HG03175 (cell line): ENCODE measurements around the gene CSNK1D.
"Not testable (repeated sequence)": the region's sequence is repeated elsewhere in the genome, so short reads cannot be mapped to it uniquely, and the experiment has no call there.

ENCODE experiments used
- ATAC-seq: cut with Tn5 transposase; IDR thresholded peaks from one replicate; pipeline ENCODE4 v1.9.1; 2021; ENCODE audit warnings: mild to moderate bottlenecking, moderate library complexity; ENCODE audit not compliant: unreplicated experiment

The CSNK1D gene

GRCh38 chr17:82254096-82254495, 19.4 kb downstream of the CSNK1D start:
- ATAC-seq, result not testable (repeated sequence)

- no peak for ATAC-seq
Measured at GRCh38 chr17:82253179-82253544, 20.3 kb downstream of the CSNK1D start.

GRCh38 chr17:82252511-82253178, 20.9 kb downstream of the CSNK1D start:
- no peak for ATAC-seq

- no peak for ATAC-seq
Measured at GRCh38 chr17:82250868-82251500, 22.5 kb downstream of the CSNK1D start.

GRCh38 chr17:82249896-82250581, 23.5 kb downstream of the CSNK1D start:
- no peak for ATAC-seq

GRCh38 chr17:82248815-82249674, 24.5 kb downstream of the CSNK1D start:
- no peak for ATAC-seq

GRCh38 chr17:82247856-82248671, 25.4 kb downstream of the CSNK1D start:
- no peak for ATAC-seq

GRCh38 chr17:82247182-82247823, 26.2 kb downstream of the CSNK1D start:
- ATAC-seq, result no peak

- ATAC-seq, result no peak
Measured at GRCh38 chr17:82246365-82247181, 26.9 kb downstream of the CSNK1D start.

GRCh38 chr17:82246040-82246364, 27.5 kb downstream of the CSNK1D start:
- ATAC-seq, result no peak

GRCh38 chr17:82245134-82246039, 28.1 kb downstream of the CSNK1D start:
- ATAC-seq, result no peak

GRCh38 chr17:82244413-82245133, 28.9 kb downstream of the CSNK1D start:
- no peak for ATAC-seq

GRCh38 chr17:82243648-82244412, 29.7 kb downstream of the CSNK1D start:
- no peak for ATAC-seq

- no peak for ATAC-seq
Measured at GRCh38 chr17:82242977-82243647, 30.4 kb downstream of the CSNK1D start.

GRCh38 chr17:82242698-82242976, 30.9 kb downstream of the CSNK1D start:
- no peak for ATAC-seq

GRCh38 chr17:82241926-82242697, 31.4 kb downstream of the CSNK1D start:
- no peak for ATAC-seq
